Thoracic aorta (tissue), 2 donors: ENCODE results near the gene UROC1. TPM values are rescaled to one million over a fixed set of nuclear protein-coding genes. Genes with fewer than 3 reads are reported as not detected.

Source experiments
- ATAC-seq: fragments of 150-250 bp; one replicate; pipeline ENCODE4 v1.8.0; 2017; ENCODE audit warnings: low read depth; ENCODE audit not compliant: insufficient number of reproducible peaks, low FRiP score
- DNase-seq: peaks from one replicate; pipeline ENCODE4 v3.0.0-alpha.2; 2020; ENCODE audit warnings: low spot score
- H3K27ac ChIP-seq, 2 donors: fragments of 200-600 bp; sonication (generic); 1 replicate in 1 of 2; 2 replicates in 1 of 2; pipeline ENCODE4 v1.5.1; 2016; ENCODE audit warnings: mild to moderate bottlenecking in 2 of 2, moderate library complexity in 2 of 2
- H3K27me3 ChIP-seq: fragments of 200-600 bp; sonication (generic); replicated peaks from 2 replicates; pipeline ENCODE4 v1.6.0; 2016; ENCODE audit warnings: mild to moderate bottlenecking; ENCODE audit not compliant: insufficient read depth
- H3K36me3 ChIP-seq: fragments of 200-600 bp; sonication (generic); one replicate; pipeline ENCODE4 v1.5.1; 2016
- H3K4me1 ChIP-seq, 2 donors: fragments of 200-600 bp; sonication (generic); 1 replicate in 1 of 2; 2 replicates in 1 of 2; pipeline versions ENCODE4 v1.5.1 to v1.6.0; 2016; ENCODE audit warnings: low read depth in 2 of 2, mild to moderate bottlenecking in 1 of 2; ENCODE audit not compliant: control insufficient read depth in 1 of 2
- H3K4me3 ChIP-seq: fragments of 200-600 bp; sonication (generic); 2 replicates; pipeline ENCODE4 v1.5.1; 2016; ENCODE audit warnings: mild to moderate bottlenecking
- H3K9me3 ChIP-seq: fragments of 200-600 bp; sonication (generic); 2 replicates; pipeline ENCODE4 v1.5.1; 2016
- CTCF ChIP-seq: fragments of 200-600 bp; sonication (generic); IDR thresholded peaks from one replicate; pipeline ENCODE4 v1.5.1; 2019; ENCODE audit warnings: antibody characterized with exemption
- total RNA-seq, 2 donors: library from RNA; depleted of rRNA; stranded (reverse); fragments of >200 nt; gene quantifications; one replicate each; pipeline versions ENCODE4 v1.1.0 to v1.2.3, GENCODE V29; 2016

The UROC1 gene
- total RNA-seq, 2 donors from 2014 or later: not detected

GRCh38 chr3:126521122-126521891 lies 3.7 kb upstream of the UROC1 start:
- peaks cover 4 to 16% of the 10 kb centered on the region in 2 donors for H3K4me1 ChIP-seq
- H3K27me3 ChIP-seq: no peaks in the 10 kb centered on the region
- no peak overlapping the region for H3K4me3 ChIP-seq
- no peaks in the 10 kb centered on the region for H3K9me3 ChIP-seq
- ATAC-seq (no peak), DNase-seq (no peak)
- no peak for TF ChIP-seq CTCF
- H3K27ac ChIP-seq: no peak overlapping the region
- H3K36me3 ChIP-seq: no peaks in the 10 kb centered on the region

GRCh38 chr3:126519506-126520455 lies 2.2 kb upstream of the UROC1 start:
- DNase-seq (no peak), ATAC-seq (no peak)
- Histone ChIP-seq H3K27me3 (no peaks in the 10 kb centered on the region), H3K27ac (no peak overlapping the region), H3K36me3 (no peaks in the 10 kb centered on the region), H3K4me1 (peaks cover 4 to 14% of the 10 kb centered on the region in 2 donors), H3K9me3 (no peaks in the 10 kb centered on the region), H3K4me3 (no peak overlapping the region)
- no peak for TF ChIP-seq CTCF

GRCh38 chr3:126518779-126519177 lies 1.2 kb upstream of the UROC1 start:
- Histone ChIP-seq H3K4me1 (peaks cover 0 to 4% of the 10 kb centered on the region in 2 donors), H3K27ac (no peak overlapping the region), H3K9me3 (no peaks in the 10 kb centered on the region), H3K27me3 (no peaks in the 10 kb centered on the region), H3K4me3 (no peak overlapping the region), H3K36me3 (no peaks in the 10 kb centered on the region)
- ATAC-seq (no peak), DNase-seq (no peak)
- TF ChIP-seq CTCF: no peak

- H3K9me3 ChIP-seq: no peaks in the 10 kb centered on the region
- DNase-seq (no peak), ATAC-seq (no peak)
- no peaks in the 10 kb centered on the region for H3K27me3 ChIP-seq
- no peak for TF ChIP-seq CTCF
- no peak overlapping the region for H3K27ac ChIP-seq
- H3K4me1 ChIP-seq: no peaks in the 10 kb centered on the region
- no peaks in the 10 kb centered on the region for H3K36me3 ChIP-seq
- no peak overlapping the region for H3K4me3 ChIP-seq
Observed at GRCh38 chr3:126517986-126518778, 609 bp upstream of the UROC1 start.
